ENCODE measurements around the gene FXYD5. TPM values are rescaled to one million over a fixed set of nuclear protein-coding genes. Genes with fewer than 3 reads are reported as not detected.
"Not testable (repeated sequence)": the region's sequence is repeated elsewhere in the genome, so short reads cannot be mapped to it uniquely, and the experiment has no call there.

The FXYD5 gene
- polyA plus RNA-seq, 1 donor, result 53.4 TPM

DNA sequence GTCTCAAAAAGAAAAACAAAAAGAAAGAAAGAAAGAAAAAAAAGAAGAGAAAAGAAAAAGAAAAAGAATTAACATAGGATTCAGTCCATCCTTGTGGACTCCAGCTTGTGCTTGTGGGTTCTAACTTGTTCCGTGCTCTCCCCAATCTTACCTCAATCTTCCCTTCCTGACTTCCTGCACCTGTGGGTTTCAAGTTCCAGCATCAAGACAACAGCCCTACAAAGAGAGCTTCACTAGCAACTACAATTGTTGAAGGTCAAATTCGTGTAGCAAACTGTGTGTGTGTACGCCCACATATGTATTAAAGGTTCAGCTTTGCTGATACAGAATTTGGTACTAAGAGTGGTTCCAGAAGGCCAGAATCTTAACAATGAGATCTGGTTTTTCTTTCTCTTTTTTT, 25.3 kb downstream of the FXYD5 start:
- WGBS (ENCODE audit: insufficient coverage, low lambda C conversion rate), result no CpG with 5 or more reads among the region's 3 CpGs
- DNase-seq, result no peak
- no peaks in the 10 kb centered on the region for H3K9me3 ChIP-seq (ENCODE audit: control insufficient read depth, low read depth, low read length)
- peaks cover 4% of the 10 kb centered on the region for H3K4me1 ChIP-seq (ENCODE audit: control insufficient read depth, insufficient read depth, low read length)
- H3K27me3 ChIP-seq (ENCODE audit: control insufficient read depth, insufficient read depth, low read length), result no peaks in the 10 kb centered on the region
- no peaks in the 10 kb centered on the region for H3K36me3 ChIP-seq (ENCODE audit: control insufficient read depth, insufficient read depth, low read length)
- no peak overlapping the region for H3K27ac ChIP-seq (ENCODE audit: low read length)
- H3K4me3 ChIP-seq (ENCODE audit: low read length), result no peak overlapping the region

- Histone ChIP-seq H3K36me3 (ENCODE audit: control insufficient read depth, insufficient read depth, low read length) (no peaks in the 10 kb centered on the region), H3K4me1 (ENCODE audit: control insufficient read depth, insufficient read depth, low read length) (no peaks in the 10 kb centered on the region), H3K27me3 (ENCODE audit: control insufficient read depth, insufficient read depth, low read length) (no peaks in the 10 kb centered on the region), H3K27ac (ENCODE audit: low read length) (no peak overlapping the region), H3K4me3 (ENCODE audit: low read length) (no peak overlapping the region), H3K9me3 (ENCODE audit: control insufficient read depth, low read depth, low read length) (no peaks in the 10 kb centered on the region)
- DNase-seq, result no peak
- whole genome bisulfite sequencing (ENCODE audit: insufficient coverage, low lambda C conversion rate), result 100% methylated on average over 1 of the region's 1 CpG
These were observed 26.9 kb downstream of the FXYD5 start for GRCh38 chr19:35181387-35181786.

- 100% methylated on average over 1 of the region's 1 CpG for WGBS (ENCODE audit: insufficient coverage, low lambda C conversion rate)
- no peaks in the 10 kb centered on the region for H3K36me3 ChIP-seq (ENCODE audit: control insufficient read depth, insufficient read depth, low read length)
- H3K27me3 ChIP-seq (ENCODE audit: control insufficient read depth, insufficient read depth, low read length), result no peaks in the 10 kb centered on the region
These were observed 29.7 kb downstream of the FXYD5 start for GRCh38 chr19:35184267-35184666.

GRCh38 chr19:35184884-35185283, 30.3 kb downstream of the FXYD5 start:
- WGBS (ENCODE audit: insufficient coverage, low lambda C conversion rate), result 100% methylated on average over 1 of the region's 2 CpGs

More at GRCh38 chr19:35184267-35184666, 29.7 kb downstream of the FXYD5 start:
- Histone ChIP-seq H3K9me3 (ENCODE audit: control insufficient read depth, low read depth, low read length) (no peaks in the 10 kb centered on the region), H3K27ac (ENCODE audit: low read length) (no peak overlapping the region), H3K4me3 (ENCODE audit: low read length) (no peak overlapping the region), H3K4me1 (ENCODE audit: control insufficient read depth, insufficient read depth, low read length) (no peaks in the 10 kb centered on the region)
- DNase-seq, result no peak

DNA sequence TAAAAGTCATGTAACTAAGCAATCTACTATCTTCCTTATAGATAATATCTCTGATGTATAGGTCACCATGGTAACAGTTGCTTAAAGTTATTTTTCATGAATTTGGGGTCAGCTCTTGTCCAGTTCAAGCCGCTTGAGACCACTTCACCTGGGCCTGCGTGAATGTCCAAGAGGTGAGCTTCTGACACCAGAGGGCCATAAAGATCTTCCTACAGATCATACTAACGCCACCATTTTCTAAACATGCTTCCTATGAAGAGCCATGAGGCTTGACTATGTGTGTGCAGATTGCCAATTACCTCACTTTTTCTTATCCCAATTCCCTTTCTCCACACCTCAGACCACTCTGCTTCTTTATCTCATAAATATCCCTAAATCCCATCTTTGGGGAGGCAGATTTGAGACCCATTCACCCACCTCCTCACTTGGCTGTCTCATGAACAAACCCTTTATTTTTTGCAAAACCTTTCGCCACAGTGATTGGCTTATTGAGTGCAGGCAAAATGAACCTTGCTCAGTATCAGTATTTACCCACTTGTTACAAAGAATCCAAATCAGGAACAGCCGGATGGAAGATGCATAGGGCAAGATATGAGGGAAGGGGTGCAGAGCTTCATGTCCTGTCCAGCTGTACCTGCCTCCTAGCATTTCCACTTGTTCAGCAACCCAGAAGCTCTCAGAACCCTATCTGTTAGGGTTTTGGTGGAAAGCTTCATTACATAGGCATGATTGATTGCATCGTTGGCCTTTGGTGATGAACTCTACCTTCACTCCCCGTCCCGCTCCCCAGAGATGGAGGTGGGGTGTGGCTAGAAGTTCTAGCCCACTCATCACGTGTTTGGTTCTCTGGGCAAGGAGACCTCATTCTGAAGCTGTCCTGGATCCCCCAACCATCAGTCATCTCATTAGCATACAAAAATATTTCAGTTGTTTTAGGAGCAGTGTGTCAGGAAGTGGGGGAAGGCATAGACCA, 39.8 kb downstream of the FXYD5 start:
- H3K36me3 ChIP-seq (ENCODE audit: control insufficient read depth, insufficient read depth, low read length), result no peaks in the 10 kb centered on the region
- no peaks in the 10 kb centered on the region for H3K9me3 ChIP-seq (ENCODE audit: control insufficient read depth, low read depth, low read length)
- no peaks in the 10 kb centered on the region for H3K27me3 ChIP-seq (ENCODE audit: control insufficient read depth, insufficient read depth, low read length)
- DNase-seq, result no peak
- H3K4me3 ChIP-seq (ENCODE audit: low read length), result no peak overlapping the region
- H3K4me1 ChIP-seq (ENCODE audit: control insufficient read depth, insufficient read depth, low read length), result peaks cover 4% of the 10 kb centered on the region
- H3K27ac ChIP-seq (ENCODE audit: low read length), result no peak overlapping the region
- 80% methylated on average over 1 of the region's 9 CpGs for WGBS (ENCODE audit: insufficient coverage, low lambda C conversion rate)

More at GRCh38 chr19:35184884-35185283, 30.3 kb downstream of the FXYD5 start:
- H3K9me3 ChIP-seq (ENCODE audit: control insufficient read depth, low read depth, low read length), result no peaks in the 10 kb centered on the region
- H3K27me3 ChIP-seq (ENCODE audit: control insufficient read depth, insufficient read depth, low read length), result no peaks in the 10 kb centered on the region
- no peak for DNase-seq
- H3K36me3 ChIP-seq (ENCODE audit: control insufficient read depth, insufficient read depth, low read length), result no peaks in the 10 kb centered on the region
- H3K27ac ChIP-seq (ENCODE audit: low read length), result no peak overlapping the region
- H3K4me1 ChIP-seq (ENCODE audit: control insufficient read depth, insufficient read depth, low read length), result no peaks in the 10 kb centered on the region
- no peak overlapping the region for H3K4me3 ChIP-seq (ENCODE audit: low read length)

DNA sequence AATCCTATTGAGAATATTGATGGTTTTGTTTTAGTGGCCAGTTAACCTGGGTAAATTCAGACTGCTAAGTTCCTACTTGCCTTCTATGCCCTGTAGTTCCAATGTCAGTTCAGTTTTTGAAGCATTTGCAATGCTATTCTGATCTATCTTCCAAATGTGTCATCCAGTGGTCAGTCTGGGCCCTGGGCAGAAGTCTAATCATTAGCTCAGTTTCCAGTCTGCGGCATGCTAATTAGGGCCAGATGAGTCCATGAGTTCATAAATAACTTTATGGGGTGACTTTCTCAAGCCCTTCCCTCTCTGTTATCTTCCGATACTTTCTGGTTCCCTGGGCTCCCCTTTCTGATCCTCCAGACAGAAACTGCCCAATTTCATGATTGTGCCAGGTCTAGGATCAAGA, 41.3 kb downstream of the FXYD5 start:
- Histone ChIP-seq H3K4me3 (ENCODE audit: low read length) (no peak overlapping the region), H3K36me3 (ENCODE audit: control insufficient read depth, insufficient read depth, low read length) (no peaks in the 10 kb centered on the region), H3K27ac (ENCODE audit: low read length) (peak overlapping the region; percentile 86), H3K27me3 (ENCODE audit: control insufficient read depth, insufficient read depth, low read length) (no peaks in the 10 kb centered on the region), H3K4me1 (ENCODE audit: control insufficient read depth, insufficient read depth, low read length) (peaks cover 4% of the 10 kb centered on the region), H3K9me3 (ENCODE audit: control insufficient read depth, low read depth, low read length) (no peaks in the 10 kb centered on the region)
- DNase-seq, result peak; percentile 56 to 77
- 57% methylated on average over 1 of the region's 2 CpGs for WGBS (ENCODE audit: insufficient coverage, low lambda C conversion rate)

GRCh38 chr19:35196861-35197260, 42.3 kb downstream of the FXYD5 start:
- H3K27me3 ChIP-seq (ENCODE audit: control insufficient read depth, insufficient read depth, low read length); H3K4me3 ChIP-seq (ENCODE audit: low read length); H3K36me3 ChIP-seq (ENCODE audit: control insufficient read depth, insufficient read depth, low read length); H3K4me1 ChIP-seq (ENCODE audit: control insufficient read depth, insufficient read depth, low read length); H3K9me3 ChIP-seq (ENCODE audit: control insufficient read depth, low read depth, low read length): not testable (repeated sequence)
- no CpG with 5 or more reads among the region's 6 CpGs for WGBS (ENCODE audit: insufficient coverage, low lambda C conversion rate)
- H3K27ac ChIP-seq (ENCODE audit: low read length), result peak overlapping the region; percentile 86
- peak; percentile 69 to 84 for DNase-seq

GRCh38 chr19:35199481-35199880, 44.9 kb downstream of the FXYD5 start:
- Histone ChIP-seq H3K27ac (ENCODE audit: low read length) (no peak overlapping the region), H3K36me3 (ENCODE audit: control insufficient read depth, insufficient read depth, low read length) (no peaks in the 10 kb centered on the region), H3K4me3 (ENCODE audit: low read length) (no peak overlapping the region), H3K27me3 (ENCODE audit: control insufficient read depth, insufficient read depth, low read length) (no peaks in the 10 kb centered on the region), H3K9me3 (ENCODE audit: control insufficient read depth, low read depth, low read length) (no peaks in the 10 kb centered on the region), H3K4me1 (ENCODE audit: control insufficient read depth, insufficient read depth, low read length) (peaks cover 4% of the 10 kb centered on the region)
- WGBS (ENCODE audit: insufficient coverage, low lambda C conversion rate), result no CpG with 5 or more reads among the region's 2 CpGs
- no peak for DNase-seq

GRCh38 chr19:35202722-35203688, 48.5 kb downstream of the FXYD5 start:
- no peak overlapping the region for H3K27ac ChIP-seq (ENCODE audit: low read length)
- no peaks in the 10 kb centered on the region for H3K4me1 ChIP-seq (ENCODE audit: control insufficient read depth, insufficient read depth, low read length)
- H3K36me3 ChIP-seq (ENCODE audit: control insufficient read depth, insufficient read depth, low read length), result no peaks in the 10 kb centered on the region
- no peak overlapping the region for H3K4me3 ChIP-seq (ENCODE audit: low read length)
- 100% methylated on average over 2 of the region's 4 CpGs for WGBS (ENCODE audit: insufficient coverage, low lambda C conversion rate)
- DNase-seq, result no peak
- no peaks in the 10 kb centered on the region for H3K27me3 ChIP-seq (ENCODE audit: control insufficient read depth, insufficient read depth, low read length)
- H3K9me3 ChIP-seq (ENCODE audit: control insufficient read depth, low read depth, low read length), result no peaks in the 10 kb centered on the region
